HG03521 (cell line): ENCODE data around the gene AFAP1L1.

Experiments used
- ATAC-seq: cut with Tn5 transposase; IDR thresholded peaks from one replicate; pipeline ENCODE4 v1.9.1; 2021; ENCODE audit warnings: mild to moderate bottlenecking, moderate library complexity; ENCODE audit not compliant: unreplicated experiment

The AFAP1L1 gene

DNA sequence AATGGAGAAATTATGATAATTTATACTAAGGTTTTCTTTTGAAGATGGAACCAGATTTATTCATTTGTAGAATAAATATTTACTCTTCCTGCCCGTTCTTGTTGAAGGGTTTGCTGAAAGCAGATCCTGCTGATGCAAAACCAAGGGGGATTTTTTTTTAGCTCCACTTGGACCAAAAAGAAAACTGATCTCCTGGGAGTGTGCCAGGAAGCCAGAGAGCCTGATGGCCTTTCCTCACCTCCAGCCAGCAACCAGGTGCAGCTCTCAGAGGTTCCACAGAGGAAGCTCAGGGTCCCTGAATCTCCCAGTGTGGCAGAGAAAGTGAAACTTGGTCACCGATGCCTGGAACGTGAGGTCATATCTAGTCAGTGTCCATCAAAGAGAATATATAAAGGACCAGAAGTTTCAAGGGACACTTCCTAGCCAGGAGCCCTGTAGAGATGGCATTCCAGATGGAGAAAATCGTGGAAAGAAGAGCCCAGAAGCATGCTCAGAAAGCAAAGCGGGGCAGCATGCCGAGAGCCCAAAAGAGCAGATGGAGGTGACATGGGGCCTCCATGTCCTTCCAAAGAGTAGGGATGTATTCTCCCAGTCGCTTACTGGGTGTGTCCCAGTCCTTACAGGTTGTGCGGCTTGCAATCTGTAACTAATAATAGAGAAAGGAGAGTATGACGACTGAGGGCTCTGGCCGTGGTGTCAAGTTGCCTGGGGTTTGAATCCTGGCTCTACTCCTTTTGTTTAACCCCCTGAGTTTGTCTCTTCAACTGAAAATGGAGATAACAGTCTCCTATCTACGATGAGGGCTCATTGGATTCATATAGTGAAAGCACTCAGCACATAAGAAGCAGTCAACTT is 12.2 kb downstream of the AFAP1L1 start:
- no peak for ATAC-seq

DNA sequence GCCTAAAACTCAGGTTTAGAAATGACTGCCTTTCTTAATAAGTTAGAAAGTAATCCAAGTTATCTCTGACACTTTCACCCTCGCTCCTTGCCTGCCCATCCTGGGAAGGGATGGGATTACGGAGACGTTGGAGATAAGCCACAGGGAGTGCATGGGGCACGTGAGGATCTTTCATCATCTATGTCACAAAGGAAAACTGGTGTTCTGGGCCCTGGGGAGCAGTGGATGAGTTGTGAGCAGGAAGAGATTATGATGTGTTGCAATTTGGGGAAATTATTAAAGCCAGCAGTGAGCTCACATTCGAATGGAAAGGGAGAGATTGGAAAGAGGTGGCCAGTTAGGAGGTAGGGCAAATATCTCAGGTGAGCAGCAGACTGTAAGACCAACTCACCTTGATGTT is 12.8 kb downstream of the AFAP1L1 start:
- ATAC-seq, result no peak

DNA sequence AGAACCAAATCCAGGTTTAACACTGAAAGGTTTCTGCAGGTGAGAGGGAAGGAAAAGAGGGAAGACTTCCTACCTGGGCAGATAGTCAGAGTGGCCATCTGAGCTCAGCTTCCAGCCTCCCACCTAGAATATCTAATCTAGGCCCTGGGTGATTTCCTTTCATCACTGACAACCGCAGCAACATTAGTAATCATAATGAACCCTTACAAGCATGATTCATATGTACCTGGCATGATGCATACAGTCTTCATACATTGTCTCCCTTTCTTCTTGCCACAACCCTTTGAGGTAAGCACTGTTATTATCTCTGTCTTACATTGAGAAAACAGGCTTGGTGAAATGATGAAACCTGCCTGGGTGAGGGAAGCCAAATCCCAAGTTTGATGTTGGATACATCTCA is 13.5 kb downstream of the AFAP1L1 start:
- no peak for ATAC-seq

DNA sequence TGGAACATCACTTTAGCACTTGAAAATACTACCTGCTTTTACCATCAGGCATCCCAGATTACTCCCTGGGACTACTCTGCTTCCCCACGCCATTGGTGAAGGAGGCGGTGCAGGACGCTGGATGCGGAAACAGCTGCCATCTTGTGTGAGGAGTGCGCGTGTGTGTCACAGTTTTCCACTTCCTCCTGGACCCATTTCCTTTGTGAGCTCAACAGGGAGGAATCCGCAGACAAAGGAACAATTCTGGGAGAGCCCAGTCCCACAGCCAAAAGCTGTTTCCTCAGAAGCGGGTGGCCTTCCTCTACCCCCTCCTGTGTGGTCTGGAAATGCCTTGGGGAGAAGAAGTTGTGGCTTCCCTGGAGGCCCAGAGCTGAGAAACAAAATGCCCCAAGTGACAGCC is 16.8 kb downstream of the AFAP1L1 start:
- no peak for ATAC-seq

DNA sequence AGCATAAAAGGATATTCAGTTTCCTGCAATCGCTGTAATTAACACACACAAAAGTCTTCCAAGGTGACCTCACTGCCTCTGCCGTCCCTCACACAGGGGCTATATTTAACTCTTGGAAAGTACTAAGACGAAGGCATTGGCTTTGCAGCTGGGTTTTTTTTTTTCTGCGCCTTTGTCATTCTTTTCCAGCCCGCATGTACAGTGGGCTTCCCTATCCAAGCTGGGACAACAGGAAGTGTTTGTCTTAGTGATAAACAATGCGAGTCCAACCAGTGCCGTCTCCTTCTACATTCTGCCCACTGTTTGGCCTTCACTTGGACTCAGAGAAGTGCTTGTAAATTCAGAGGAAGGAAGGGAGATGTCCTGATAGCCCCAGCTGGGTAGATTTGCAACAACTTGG is 17.6 kb downstream of the AFAP1L1 start:
- no peak for ATAC-seq

DNA sequence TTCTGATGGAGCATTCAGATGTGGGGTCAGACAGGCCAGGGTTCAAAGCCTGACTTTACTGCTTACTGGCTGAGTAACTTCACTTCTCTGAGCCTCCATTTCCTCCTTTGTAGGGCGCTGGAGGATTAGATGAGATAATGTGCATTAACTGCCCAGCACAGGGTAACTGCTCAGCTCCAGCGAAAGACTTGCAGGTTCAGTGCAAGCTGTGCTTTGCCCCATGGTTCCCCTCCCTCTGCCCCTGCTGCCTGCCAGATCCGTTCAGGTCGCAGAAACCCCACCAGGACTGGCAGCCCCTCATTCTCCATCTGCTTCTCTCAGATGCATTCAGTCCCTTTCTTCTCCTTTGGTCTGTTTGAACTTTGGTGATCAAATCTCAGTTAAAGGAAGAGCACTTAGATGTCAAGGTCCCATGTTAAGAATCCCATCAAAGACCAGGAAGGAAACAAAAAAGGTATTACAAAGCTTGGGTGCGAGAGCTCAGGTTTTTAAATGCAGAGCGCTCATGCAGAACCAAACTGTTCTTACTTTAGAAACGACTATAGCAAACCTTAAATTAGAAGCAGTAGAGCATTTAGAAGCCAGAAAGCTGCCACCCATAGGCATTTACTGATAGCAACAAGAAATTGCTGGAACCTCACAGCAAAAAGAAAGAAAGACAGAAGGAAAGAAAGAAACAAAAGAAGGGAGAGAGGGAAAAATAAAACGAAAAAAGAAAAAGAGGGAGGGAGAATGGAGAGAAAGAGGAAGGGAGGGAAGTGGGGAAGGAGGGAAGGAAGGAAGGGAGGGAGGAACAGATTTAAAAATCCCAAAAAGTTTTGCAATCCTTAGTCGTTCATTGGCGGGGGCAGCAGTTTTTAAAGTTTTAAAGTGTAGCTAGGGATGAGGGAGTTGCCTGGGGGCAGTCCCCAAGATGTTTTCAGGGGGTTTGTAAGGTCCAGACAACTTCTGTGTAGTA is 23.5 kb downstream of the AFAP1L1 start:
- no peak for ATAC-seq

DNA sequence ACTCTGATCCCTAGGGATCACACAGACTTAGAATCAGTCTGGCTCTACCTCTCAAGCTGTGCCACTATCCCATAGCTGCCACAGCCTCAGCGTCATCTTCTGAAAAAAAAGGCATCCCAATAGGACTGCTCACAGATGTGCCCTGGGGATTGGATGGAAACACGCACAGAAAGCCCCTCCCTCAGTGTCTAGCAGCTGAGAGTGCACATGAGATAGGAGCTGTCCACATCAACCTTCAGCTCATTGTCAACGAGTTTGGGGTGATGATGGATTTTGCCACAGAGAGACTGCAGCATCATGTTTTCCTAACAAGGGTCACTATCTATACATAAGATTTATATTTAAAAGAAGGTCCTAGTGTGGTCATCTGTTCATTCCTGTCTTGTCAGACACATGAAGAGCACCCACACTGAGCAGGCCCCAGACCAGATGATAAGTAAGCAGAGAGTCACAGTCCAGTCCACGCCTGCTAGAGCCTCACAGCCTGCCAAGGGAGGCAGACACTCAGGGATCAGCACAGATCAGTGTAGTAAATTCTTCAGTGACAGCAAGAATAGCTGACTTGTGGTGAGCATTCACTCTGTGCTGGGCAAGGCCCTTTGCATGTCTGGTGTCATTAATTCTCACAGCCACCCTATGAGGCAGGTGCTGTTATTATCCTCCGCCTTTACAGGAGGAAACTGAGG is 25.8 kb downstream of the AFAP1L1 start:
- ATAC-seq, result no peak

DNA sequence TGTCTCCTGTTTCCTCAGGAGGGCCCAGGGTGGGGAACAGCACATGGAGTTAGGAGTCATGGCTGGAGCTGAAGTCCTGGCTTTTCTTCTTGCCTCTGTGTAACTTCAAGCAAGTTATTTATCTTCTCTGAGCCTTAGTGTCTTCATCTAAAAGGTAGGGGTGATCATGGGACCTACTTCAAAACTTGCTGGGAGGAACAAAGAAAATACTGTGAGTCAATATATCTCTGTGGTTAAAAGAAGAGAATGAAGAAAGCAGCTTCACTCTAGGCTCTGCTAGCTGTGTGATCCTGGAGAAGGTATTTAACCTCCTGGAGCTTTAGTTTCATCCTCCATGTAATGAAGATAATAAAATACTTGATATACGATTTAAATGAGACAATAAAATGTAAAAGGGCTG is 26.5 kb downstream of the AFAP1L1 start:
- ATAC-seq, result no peak

DNA sequence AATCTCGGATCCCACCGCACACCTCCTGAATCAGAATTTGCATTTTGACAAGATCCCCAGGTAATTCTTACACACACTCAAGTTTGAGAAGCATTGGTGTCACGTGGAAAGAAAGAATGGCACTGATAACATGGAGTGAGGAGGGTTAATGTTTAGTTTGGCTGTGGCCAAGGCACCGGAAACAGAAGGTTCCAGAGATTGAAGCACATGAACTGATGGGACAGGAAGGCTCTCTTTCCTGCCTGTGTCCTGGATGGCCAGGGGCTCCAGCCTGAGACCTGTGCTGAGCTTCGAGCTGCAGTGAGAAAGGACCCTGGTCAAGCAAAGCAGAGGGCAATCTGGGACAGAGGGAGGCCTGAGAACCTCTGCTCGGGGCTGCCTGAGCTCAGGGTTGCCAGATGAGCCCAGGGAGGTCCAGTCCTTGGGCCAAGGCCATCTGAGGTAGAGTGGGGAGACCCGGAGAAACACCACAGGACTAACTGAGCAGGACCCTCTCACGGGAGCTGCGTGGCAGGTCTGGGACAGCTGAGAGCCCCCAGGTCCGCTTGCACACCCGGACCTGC is 27.3 kb downstream of the AFAP1L1 start:
- no peak for ATAC-seq

DNA sequence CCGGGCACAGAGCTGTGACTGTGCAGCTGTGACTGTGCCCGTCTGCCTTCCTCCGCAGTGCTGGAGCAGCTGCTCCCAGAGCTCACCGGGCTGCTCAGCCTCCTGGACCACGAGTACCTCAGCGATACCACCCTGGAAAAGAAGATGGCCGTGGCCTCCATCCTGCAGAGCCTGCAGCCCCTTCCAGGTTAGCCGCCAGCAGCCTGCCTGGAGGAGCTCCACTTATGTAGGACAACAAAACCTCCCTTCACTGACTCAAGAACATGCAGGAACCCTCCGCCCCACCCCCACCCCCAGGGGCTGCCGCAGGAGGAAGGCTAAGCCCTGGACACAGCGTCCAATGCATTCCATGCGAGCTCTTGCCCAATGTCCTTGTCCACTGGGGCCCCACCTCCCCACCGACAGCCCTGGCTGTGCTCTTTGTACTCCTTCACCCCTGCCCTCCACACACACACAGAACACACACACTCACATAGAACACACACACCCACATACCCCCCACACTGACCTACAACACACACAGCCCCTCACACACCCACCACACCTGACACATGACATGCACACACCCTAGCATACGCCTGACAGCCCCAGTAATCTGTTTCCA is 27.9 kb downstream of the AFAP1L1 start:
- no peak for ATAC-seq

DNA sequence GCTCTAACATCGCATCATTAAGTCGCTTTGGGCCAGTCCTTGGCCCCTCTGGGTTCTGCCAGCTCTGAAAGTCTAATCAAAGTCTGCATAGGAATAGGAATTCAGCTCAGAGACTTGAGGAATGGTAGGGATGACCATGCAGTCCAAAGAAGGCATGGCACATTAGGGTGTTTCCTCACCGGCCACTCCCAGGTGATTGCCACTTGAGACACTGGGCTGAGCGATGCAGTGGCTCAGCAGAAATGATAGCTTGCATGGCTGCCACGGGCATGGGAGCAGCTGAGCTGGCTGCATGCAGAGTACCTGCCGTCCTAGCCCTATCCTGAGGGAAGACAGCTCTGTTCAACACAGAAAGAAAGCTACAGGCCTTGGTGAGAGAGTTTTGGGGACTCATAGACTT is 28.8 kb downstream of the AFAP1L1 start:
- no peak for ATAC-seq

DNA sequence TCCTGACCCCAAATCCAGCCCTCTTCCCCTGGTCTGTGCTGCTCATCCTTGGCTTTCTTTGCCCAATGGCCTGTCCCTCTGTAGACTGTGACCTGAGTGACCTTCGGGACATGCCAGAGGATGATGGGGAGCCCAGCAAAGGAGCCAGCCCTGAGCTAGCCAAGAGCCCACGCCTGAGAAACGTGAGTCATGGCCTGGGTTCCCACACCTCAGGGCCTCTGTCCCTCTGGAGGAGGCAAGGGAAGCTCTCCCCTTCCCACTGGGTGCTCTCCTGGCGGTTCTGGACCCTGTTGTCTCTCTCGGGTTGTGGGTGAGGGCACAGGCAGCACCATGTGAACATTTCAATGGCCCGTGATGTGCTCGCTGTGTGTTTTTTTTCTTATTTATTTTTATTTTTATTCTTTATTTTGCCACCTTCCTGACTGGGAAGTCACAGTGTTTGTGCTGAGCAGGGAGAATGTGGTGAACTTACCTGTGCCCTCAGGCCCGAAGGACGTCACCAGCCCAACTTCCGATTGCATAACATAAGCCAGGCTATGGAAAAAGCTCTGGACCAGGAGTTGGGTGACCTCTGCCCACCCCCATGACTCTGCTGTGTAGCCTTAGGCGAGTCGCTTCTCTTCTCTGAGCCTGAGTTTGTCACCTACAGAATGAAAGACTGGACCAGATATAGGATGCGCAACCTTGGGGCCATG is 29.5 kb downstream of the AFAP1L1 start:
- ATAC-seq, result no peak

DNA sequence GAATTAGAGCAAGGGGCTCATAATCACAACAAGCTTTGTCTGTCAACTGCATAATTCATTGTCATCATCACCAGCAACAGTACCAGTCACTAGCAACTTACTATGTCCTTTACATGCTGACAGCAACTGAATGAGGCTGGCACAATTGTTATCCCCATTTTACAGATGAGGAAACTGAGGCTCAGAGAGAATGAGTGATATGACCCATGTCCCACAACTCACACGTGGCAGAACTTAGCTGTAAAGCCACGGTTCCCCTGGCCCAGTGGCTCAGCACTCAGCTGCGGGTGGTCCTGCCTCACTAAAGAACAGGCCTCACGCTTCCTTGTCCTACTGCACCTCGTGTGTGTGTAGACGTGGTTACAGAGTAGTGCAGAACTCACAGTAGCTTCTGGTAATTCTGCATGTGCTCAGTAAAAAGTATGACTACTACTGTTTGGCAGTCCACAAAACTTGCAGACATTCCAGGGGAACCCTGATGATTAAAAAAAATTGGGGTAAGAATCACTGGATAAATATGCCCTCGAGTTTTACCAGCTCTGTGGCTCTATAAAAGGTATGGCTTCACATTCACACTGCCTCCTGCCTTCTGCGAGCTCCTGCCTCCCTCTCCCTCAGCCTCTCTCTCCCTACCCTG is 30.2 kb downstream of the AFAP1L1 start:
- ATAC-seq, result no peak

DNA sequence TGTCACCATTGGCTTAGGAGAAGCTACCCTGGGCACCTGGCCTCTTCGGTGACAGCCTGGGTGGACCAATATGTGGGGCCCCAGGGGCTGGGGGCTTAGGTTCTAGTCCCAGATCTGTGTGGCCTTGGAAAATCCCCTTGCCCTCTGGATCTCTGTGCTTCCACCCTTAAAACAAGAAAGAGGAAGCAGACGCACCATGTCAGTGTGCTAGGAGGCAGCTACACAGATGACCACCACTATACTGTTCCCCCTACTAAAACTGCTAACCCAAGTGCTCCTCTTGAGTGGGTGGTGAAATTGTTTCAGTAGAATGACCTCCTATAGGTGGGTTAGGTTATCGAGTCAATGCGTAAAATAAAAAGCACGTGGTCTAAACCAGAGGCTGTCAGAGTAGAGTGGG is 31.0 kb downstream of the AFAP1L1 start:
- no peak for ATAC-seq

DNA sequence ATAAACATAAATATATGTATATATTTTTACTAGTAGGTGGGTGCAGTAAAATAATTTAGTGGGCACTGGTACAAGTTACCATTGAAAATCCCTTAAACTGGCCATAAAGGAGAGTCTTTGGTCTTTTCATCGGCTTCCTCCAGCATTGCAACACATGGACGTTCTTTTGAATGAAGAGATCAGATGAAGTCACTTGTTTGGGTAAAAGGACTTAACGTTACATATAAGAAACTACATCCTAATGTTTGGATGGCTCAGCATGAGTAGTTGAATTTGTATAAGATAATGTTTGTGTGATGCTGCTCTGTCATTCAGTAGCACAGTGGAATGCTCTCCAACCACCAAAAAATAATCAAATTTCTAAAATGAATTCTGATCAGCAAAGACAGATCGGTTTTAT is 31.6 kb downstream of the AFAP1L1 start:
- no peak for ATAC-seq

DNA sequence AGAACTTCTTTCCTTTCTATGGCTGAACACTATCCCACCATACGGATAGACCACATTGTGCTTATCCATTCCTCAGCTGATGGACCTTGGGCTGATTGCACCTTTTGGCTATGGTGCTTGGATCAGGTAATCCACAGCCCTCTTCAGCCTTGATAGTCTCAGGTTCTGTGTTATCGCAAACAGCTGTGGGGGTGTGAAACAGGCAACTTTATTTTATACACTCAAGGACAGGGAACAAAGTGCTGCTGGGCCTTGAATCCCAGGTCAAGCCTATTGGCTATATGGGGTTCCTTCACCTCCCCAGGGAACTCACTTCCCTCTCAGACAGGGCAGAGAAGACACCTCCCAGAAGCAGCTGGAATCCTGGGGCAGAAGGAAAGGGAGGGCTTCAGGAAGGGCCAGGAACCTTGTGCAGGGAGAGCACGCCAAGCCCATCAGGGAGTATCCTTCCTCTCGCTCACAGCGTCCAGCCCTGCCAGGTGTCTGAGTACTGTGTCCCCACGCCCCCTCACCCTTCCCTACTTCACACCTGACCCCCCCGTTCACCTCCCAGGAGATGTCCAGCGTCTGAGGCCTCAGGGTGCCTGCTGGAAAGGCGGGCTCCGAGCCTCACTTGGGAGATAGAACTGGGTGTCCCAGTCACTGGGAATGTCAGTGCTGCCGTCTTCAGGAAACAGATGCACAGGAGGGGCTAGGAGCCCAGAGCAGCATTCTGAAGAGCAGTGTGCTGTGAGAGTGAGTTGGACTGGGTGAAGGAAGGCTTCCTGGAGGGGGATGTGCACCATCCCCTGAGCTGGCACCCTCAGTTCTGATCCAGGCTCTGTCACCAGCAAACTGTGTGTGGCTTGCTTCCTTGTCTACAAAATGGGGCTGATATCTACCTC is 32.8 kb downstream of the AFAP1L1 start:
- ATAC-seq, result no peak

DNA sequence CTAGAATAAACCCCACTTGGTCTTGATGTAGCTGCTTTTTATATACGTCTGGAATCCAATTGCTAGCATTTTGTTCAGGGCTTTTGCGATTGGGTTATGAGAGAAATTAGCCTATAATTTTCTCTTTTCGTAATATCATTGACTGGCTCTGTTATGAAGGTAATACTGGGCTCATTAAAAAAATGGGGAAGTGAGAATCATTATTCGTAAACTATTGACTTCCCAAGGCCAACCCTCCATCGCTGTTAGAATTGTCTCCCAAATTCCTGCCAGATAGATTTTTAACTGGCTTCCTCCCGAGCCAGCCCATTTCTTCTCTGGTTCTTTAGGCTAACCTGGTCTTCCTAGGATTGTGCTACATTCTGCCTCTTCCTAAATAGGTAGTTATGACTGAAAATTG is 37.7 kb downstream of the AFAP1L1 start:
- no peak for ATAC-seq

DNA sequence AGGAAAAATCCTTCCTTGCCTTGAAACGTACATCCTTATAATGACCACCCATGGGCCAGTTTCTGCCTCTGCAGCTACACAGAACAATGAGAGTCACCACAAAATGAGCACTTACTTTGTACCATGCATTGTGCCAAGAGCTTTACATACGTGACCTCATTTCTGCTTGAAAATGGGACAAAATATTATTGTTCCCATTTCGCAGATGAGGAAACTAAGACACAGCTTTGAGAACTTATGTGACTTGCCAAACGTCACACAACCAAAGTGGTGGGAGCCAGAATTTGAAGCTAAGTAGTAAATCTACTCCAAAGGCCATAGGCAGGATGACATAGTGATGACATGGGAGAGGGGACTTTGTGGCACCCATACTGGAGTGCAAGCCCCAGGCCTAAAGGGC is 38.8 kb downstream of the AFAP1L1 start:
- ATAC-seq, result no peak
